Kidney epithelial cell (primary cell): ENCODE data around the gene TRAF2. TPM values are rescaled to one million over a fixed set of nuclear protein-coding genes. Genes with fewer than 3 reads are reported as not detected.

Experiments used
- DNase-seq: peaks from one replicate; pipeline ENCODE4 v3.0.0-alpha.2; 2010; ENCODE audit warnings: low read depth
- H3K27me3 ChIP-seq: 2 replicates; pipeline ENCODE4 v1.6.0; 2011; ENCODE audit warnings: low read length; ENCODE audit not compliant: control insufficient read depth, insufficient read depth
- H3K36me3 ChIP-seq: 2 replicates; pipeline ENCODE4 v1.5.1; 2011; ENCODE audit warnings: low read length; ENCODE audit not compliant: control insufficient read depth, insufficient read depth
- H3K4me3 ChIP-seq: 2 replicates; pipeline ENCODE4 v1.5.1; 2011; ENCODE audit warnings: low read depth, mild to moderate bottlenecking, control low read depth, low read length
- CTCF ChIP-seq: IDR thresholded peaks from 2 replicates; pipeline ENCODE4 v1.5.1; 2011; ENCODE audit warnings: mild to moderate bottlenecking, moderate library complexity, low read length, control low read depth, inconsistent platforms; ENCODE audit not compliant: insufficient read depth, poor library complexity, severe bottlenecking
- total RNA-seq: library from RNA; depleted of rRNA; stranded (reverse); fragments of >200 nt; gene quantifications from 2 replicates; pipeline ENCODE4 v1.2.3, GENCODE V29; 2015

TRAF2 gene
- total RNA-seq, 1 donor from 2014 or later = 17.5 TPM

GRCh38 chr9:136960938-136961275 lies 74.6 kb downstream of the TRAF2 start:
- no peak for TF ChIP-seq CTCF
- DNase-seq = no peak
- Histone ChIP-seq H3K36me3 (no peaks in the 10 kb centered on the region), H3K4me3 (no peak overlapping the region), H3K27me3 (peaks cover 4% of the 10 kb centered on the region)

GRCh38 chr9:136961279-136962065 lies 75.2 kb downstream of the TRAF2 start:
- Histone ChIP-seq H3K36me3 (no peaks in the 10 kb centered on the region), H3K4me3 (no peak overlapping the region), H3K27me3 (peaks cover 5% of the 10 kb centered on the region)
- no peak for DNase-seq
- TF ChIP-seq CTCF = no peak

- no peaks in the 10 kb centered on the region for H3K36me3 ChIP-seq
- H3K27me3 ChIP-seq = peaks cover 5% of the 10 kb centered on the region
- no peak overlapping the region for H3K4me3 ChIP-seq
- DNase-seq = no peak
- no peak for TF ChIP-seq CTCF
Measured at GRCh38 chr9:136962163-136962562, 75.8 kb downstream of the TRAF2 start.

- no peak for TF ChIP-seq CTCF
- H3K27me3 ChIP-seq = peaks cover 5% of the 10 kb centered on the region
- H3K36me3 ChIP-seq = no peaks in the 10 kb centered on the region
- no peak overlapping the region for H3K4me3 ChIP-seq
- no peak for DNase-seq
Measured at GRCh38 chr9:136962701-136963248, 76.5 kb downstream of the TRAF2 start.

GRCh38 chr9:136963341-136963740 lies 77.0 kb downstream of the TRAF2 start:
- TF ChIP-seq CTCF = no peak
- DNase-seq = no peak

GRCh38 chr9:136963751-136964150 lies 77.4 kb downstream of the TRAF2 start:
- H3K36me3 ChIP-seq = no peaks in the 10 kb centered on the region
- H3K4me3 ChIP-seq = no peak overlapping the region
- H3K27me3 ChIP-seq = peaks cover 5% of the 10 kb centered on the region
- no peak for DNase-seq
- no peak for TF ChIP-seq CTCF

More at GRCh38 chr9:136963341-136963740, 77.0 kb downstream of the TRAF2 start:
- H3K36me3 ChIP-seq = no peaks in the 10 kb centered on the region
- H3K27me3 ChIP-seq = peaks cover 5% of the 10 kb centered on the region
- no peak overlapping the region for H3K4me3 ChIP-seq
